OCI-LY3 (cell line): Measurements from ENCODE around the gene SDK1.

Experiments
- CTCF ChIP-seq: fragments of 200-600, 300-600 bp; sonication (generic); IDR thresholded peaks from 2 replicates; pipeline ENCODE4 v1.5.1; 2014; ENCODE audit warnings: antibody characterized with exemption, low read length, low read depth
- EZH2phosphoT487 ChIP-seq: fragments of 200-600 bp; shearing (Covaris generic); IDR thresholded peaks from 2 replicates; pipeline ENCODE4 v1.6.1; 2018; ENCODE audit warnings: antibody characterized with exemption, mixed run types, low read depth

- TF ChIP-seq EZH2phosphoT487 (no peak), CTCF (no peak)
Measured at GRCh38 chr7:3923307-3923918, 622.4 kb downstream of the SDK1 start.
